Left cardiac atrium (tissue), 4 donors: Measurements from ENCODE around the gene MYCBP2. TPM values are rescaled to one million over a fixed set of nuclear protein-coding genes. Genes with fewer than 3 reads are reported as not detected.

Experiments
- ATAC-seq, 2 donors: fragments of 200-7000 bp; cut with Tn5 transposase; one replicate each; pipeline ENCODE4 v1.9.1; 2020; ENCODE audit warnings: mild to moderate bottlenecking in 2 of 2, moderate library complexity in 2 of 2
- DNase-seq: peaks from one replicate; pipeline ENCODE4 v3.0.0-alpha.2; 2020
- intact Hi-C, 2 donors: fragments of 100-400 bp; cut with DNase I; formaldehyde crosslinking; loops; one replicate each; pipeline versions ENCODE4 v1.14.1 to v1.15.1; 2022 to 2023
- total RNA-seq, 2 donors: library from RNA; stranded (reverse); fragmentation: NEBNext Ultra II Directional; extraction: Animal tissue kit (Norgen Biotek cat#: 25700); gene quantifications; one replicate each; pipeline ENCODE4 v1.2.1, GENCODE V29; 2021
- donor health status: DM: no; HTN: yes; CAD: no.
- donor health status: DM: no; HTN: yes; CAD: no; lungs with severe emphysema.
- donor health status: DM: yes; HTN: yes; CAD: no.
- donor health status: Dilated cardiomyopathy.

MYCBP2 gene
- total RNA-seq, 2 donors from 2014 or later = 86.9 to 99.5 TPM

DNA sequence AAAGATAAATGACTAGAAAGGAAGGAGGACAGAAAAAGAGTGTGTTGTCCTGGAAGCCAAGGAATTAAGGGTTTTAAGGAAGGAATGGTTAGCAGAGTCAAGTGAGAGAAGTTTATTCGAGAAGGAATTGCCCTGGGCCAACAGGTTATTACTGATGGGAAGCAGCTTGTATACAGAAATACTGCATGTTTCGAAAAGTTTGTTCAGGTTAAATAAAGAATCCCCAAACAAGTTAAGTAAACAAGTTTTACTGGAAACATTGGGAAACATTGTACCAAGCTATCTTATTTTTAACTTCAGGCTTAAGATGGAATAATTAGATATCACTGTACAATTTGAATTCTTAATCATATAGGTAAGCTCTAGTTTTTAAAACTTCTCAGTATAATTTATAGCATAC, 271.7 kb downstream of the MYCBP2 start:
- ATAC-seq (no peak), DNase-seq (no peak)
- intact Hi-C loops = loop anchor here in 1 of 2 donors (10.0 kb wide), 1 partner anchor 90 kb away; no protein-coding TSS in a partner anchor

- no peak for DNase-seq
- intact Hi-C loops = loop anchor here in 1 of 2 donors (10.0 kb wide), 1 partner anchor 92 kb away; no protein-coding TSS in a partner anchor
- no peak for ATAC-seq
Observed at GRCh38 chr13:77053192-77053591, 273.7 kb downstream of the MYCBP2 start.

DNA sequence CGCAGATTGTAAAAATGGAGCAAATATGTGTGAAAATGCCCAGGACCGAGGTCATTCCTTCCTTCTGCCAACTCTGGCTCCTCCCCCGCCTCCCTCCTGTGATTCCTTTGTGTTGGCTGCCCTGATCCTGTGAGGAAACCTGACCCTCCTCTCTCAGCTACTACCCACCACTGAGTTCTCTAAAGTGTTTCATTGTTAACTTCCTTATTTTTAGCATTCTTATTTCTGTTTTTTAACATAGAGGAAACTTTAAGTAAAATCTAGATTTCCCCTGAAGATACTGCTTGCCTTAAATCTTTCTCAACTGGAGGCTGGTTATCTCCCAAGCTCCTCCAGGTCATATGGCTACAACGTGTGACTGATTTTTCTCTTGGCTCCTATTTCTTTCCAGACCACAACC, 278.2 kb downstream of the MYCBP2 start:
- intact Hi-C loops = no loop called here
- DNase-seq = no peak
- peak; percentile 38 to 49 for ATAC-seq

DNA sequence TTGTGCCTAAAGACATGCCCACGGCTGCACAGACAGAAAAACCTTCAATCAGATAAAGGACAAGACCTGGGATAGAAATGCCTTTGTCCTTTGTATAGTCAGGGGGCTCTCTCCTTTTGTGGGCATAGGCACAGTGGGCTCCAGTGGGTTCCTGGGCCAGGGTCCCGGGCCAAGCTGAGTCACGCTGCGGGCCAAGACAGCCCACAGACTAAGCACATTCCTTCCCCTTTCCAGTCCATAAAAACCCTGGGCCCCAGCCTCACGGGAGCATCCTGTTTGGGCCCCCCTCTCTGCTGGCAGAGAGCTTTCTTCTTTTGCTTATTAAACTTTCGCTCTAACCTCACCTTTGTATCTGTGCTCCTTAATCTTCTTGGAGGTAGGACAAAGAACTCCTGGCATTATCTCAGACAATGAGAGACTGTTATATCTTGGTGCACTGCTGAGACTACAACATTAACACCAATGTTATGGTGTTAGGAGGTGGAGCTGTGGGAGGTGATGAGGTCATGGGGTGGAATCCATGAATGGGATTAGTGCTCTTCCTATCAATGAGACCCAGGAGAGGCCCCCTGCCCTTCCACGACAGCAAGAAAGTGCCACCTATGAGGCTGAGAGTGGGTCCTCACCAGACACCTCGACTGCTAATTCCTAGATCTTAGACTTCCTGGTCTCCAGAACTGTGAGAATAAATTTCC, 279.1 kb downstream of the MYCBP2 start:
- DNase-seq = no peak
- no peak for ATAC-seq
- intact Hi-C loops = no loop called here

- no peak for DNase-seq
- no peak for ATAC-seq
- intact Hi-C loops = no loop called here
Observed at GRCh38 chr13:77042566-77043177, 284.2 kb downstream of the MYCBP2 start.

- DNase-seq (no peak), ATAC-seq (peak in 1 of 2 donors; percentile 27)
- intact Hi-C loops = no loop called here
Observed at GRCh38 chr13:77040835-77041234, 286.1 kb downstream of the MYCBP2 start.

GRCh38 chr13:77040076-77040475, 286.8 kb downstream of the MYCBP2 start:
- DNase-seq (no peak), ATAC-seq (no peak)
- intact Hi-C loops = no loop called here

DNA sequence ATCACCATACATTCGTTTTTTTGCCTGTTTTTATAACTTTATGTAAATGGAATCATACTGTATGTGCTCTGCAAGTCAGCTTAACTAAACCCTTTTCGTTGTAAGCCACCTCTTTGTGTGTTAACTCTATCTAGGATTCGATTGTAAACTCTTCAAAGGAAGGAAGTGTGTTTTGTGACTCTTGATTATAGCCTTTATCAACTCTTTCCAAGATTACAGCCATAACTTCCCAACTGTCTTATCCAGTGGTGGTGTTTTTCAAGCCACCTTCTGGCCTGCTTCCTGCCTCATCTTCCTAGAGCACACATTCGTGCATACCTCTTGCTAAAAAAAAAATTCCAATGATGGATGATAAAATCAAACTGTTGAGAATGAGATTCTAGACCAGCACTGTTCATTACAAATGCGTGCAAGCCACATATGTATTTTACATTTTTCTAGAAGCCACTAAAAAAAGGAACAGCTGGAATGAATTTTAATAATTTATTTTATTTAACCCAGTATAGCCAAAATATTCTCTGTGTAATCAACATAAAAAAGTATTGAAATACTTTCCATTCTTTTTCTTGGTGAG, 287.9 kb downstream of the MYCBP2 start:
- DNase-seq (no peak), ATAC-seq (no peak)
- intact Hi-C loops = no loop called here

DNA sequence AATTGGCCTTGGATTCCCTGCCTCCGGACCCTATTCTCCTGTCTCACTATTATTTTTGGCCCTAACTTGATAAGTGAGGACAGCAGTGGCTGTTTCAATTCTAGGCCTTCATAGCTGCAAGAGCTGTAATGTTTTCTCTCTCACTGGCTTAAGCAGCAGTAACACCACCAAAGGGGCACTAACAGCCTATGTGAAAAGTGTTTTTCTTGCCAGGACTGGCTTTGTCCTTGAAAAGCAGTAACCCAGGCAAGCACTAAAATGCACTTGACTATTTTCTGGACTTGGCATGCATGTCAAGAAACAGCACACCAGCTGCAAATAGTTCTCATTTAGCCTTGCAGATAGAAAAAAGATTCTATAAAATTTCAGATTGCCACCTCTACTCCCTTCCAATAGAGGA, 290.6 kb downstream of the MYCBP2 start:
- DNase-seq (no peak), ATAC-seq (peak in 1 of 2 donors; percentile 20)
- intact Hi-C loops = no loop called here

DNA sequence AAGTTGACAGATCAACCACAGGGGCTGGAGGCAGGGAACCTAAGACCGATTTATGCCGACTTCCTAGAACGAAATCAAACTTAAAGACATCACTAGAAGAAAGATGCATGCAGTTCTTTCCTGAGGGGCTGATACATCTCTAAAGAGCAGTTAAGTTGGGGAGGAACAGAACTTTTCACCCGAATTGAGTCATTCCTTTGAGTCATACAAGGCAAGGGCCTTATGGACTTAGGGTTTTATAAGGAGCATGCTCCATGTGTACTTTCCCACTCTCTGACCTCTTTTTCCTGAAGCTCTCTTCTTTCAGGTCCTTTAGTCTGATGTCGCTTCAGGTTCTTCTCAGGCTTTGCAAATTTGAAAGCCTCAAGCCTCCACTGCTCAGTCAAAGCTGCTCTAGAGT, 292.0 kb downstream of the MYCBP2 start:
- intact Hi-C loops = no loop called here
- ATAC-seq (no peak), DNase-seq (no peak)

GRCh38 chr13:77033717-77034302, 293.1 kb downstream of the MYCBP2 start:
- DNase-seq (no peak), ATAC-seq (no peak)
- intact Hi-C loops = no loop called here

GRCh38 chr13:77031656-77032243, 295.1 kb downstream of the MYCBP2 start:
- no peak for ATAC-seq
- intact Hi-C loops = no loop called here
- DNase-seq = no peak

DNA sequence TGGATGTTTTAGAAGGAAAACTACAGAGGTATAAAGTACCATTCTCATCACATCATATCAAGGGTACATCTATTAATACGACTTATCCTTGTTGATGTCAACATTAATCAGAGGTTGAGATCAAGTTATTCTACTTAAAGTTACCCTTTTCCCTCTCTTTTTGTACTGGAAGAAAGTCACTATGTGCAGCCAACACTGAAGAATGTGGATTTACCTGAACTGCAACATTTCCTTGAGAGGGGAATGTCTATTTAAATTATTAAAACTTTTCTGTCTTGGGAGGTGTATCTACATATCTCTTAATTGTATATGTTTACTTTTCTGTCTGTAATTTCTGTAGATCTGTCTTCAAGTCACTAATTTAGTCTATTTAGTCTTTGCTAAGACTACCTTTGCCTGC, 297.5 kb downstream of the MYCBP2 start:
- DNase-seq (no peak), ATAC-seq (no peak)
- intact Hi-C loops = no loop called here

- intact Hi-C loops = no loop called here
- peak in 1 of 2 donors; percentile 39 for ATAC-seq
- DNase-seq = no peak
Observed at GRCh38 chr13:77028202-77028601, 298.7 kb downstream of the MYCBP2 start.

DNA sequence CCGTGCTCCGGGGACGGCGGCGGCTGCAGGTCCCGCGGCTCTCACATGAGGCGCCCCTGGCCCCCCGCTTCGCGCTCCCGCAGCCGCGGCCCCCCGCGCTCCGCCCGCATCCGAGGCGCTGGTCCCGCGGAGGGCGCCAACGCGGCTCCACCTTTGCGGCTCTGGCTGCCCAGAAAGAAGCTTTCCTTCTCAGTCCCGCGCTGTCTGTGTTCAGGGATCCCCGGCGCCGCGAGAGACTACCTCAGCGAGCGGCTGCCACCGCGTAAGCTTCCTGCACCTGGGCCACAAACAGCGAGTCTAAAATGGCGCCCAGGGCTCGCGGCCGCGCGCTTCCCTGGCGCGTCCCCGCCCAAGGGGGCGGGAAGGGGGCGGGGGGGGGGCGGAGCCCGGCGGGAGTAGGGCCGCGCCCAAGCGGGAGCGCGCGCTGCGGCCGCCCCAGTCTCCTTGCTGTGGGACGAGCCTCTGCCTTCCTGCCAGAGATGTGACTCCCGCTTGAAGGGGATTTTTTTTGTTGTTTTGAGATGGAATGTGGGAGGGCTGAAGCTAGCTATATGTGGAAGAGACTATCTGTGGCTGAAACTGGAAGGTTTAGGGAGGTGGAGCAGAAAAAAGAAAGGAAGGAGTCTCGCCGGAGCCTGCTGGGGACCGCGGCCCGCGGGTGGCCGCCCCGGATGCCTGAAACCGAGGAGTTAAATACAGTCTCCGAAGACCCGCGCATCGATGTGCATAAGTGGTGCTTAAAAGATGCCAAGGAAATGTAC, 299.9 kb downstream of the MYCBP2 start, which contains the start of gene FBXL3:
FBXL3 (minus strand) TSS at position 299 of the 761 bp plus-strand sequence. CDS start 5,299 bp downstream, outside the sequence.
- DNase-seq = peak; percentile 87
- ATAC-seq = peak; percentile 91
- intact Hi-C loops = no loop called here

DNA sequence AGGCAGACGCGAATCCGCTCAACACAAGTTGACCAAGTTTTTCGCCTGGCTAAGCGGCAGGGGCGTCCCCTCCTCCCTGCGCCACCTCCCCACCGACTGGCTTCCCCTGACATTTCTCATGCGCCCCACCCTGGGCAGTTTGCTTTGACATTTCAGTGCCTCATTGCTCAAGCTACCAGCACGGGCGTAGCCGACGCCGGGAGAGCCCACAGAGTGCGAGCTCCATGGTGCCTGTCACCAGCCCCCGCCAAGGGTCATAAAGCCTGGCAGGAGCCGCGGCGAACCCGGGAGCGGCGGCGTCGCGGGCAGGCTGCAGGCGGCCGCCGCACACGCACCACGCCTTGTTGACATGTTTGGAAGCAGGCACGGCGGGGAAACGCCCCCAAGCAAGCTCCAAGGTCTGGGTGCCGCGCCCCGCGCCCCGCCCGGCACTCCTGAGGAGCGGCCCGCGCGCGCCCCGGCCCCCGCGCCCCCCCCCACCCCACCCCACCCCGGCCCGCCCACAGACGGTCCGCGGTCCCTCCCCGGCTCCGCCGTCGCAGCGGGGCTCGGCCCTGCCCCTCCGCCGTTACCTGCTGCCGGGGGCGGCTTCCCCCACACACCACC, 300.5 kb downstream of the MYCBP2 start:
- DNase-seq (peak; percentile 86), ATAC-seq (peak; percentile 83 to 85)
- intact Hi-C loops = no loop called here

DNA sequence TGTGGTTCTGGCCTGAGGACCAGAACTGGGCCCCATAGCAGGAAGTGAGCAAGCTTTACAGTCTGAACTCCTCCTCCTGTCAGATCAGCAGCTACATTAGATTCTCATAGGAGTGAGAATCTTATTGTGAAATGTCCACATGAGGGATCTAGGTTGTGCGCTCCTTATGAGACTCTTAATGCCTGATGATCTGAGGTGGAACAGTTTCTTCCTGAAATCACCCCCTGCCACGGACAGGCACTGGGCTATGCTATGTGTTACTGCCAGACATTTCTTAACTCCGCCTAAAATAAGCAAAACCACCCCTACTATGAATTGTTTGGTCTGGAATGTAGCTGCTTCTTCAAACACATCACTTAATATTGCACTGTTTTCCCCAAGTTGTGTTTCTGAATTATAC, 304.6 kb downstream of the MYCBP2 start:
- intact Hi-C loops = no loop called here
- no peak for ATAC-seq
- no peak for DNase-seq

GRCh38 chr13:77019756-77020155, 307.1 kb downstream of the MYCBP2 start:
- DNase-seq (no peak), ATAC-seq (no peak)
- intact Hi-C loops = no loop called here
